AG10803 (cell line): ENCODE results near the gene SRPK3.

Experiments used
- DNase-seq: peaks from one replicate; pipeline ENCODE4 v3.0.0; 2010; ENCODE audit warnings: low read depth
- H3K4me3 ChIP-seq: 2 replicates; pipeline ENCODE4 v1.5.1; 2011; ENCODE audit warnings: mild to moderate bottlenecking, low read length, control low read depth
- CTCF ChIP-seq: conservative IDR thresholded peaks from 2 replicates; pipeline ENCODE4 v1.5.1; 2011; ENCODE audit warnings: mild to moderate bottlenecking, low read length, control low read depth, inconsistent platforms

The SRPK3 gene

GRCh38 chrX:153831429-153832150 is 50.7 kb downstream of the SRPK3 start:
- TF ChIP-seq CTCF: no peak
- H3K4me3 ChIP-seq: no peak overlapping the region
- no peak for DNase-seq

- no peak for TF ChIP-seq CTCF
- no peak for DNase-seq
These were observed 51.9 kb downstream of the SRPK3 start for GRCh38 chrX:153832728-153833127.

More at GRCh38 chrX:153832728-153833127, 51.9 kb downstream of the SRPK3 start:
- no peak overlapping the region for H3K4me3 ChIP-seq
